H9 (cell line): ENCODE results near the gene CWC27. TPM values are rescaled to one million over a fixed set of nuclear protein-coding genes. Genes with fewer than 3 reads are reported as not detected.

Source experiments
- DNase-seq: peaks from one replicate; pipeline ENCODE4 v3.0.0-alpha.2; 2017
- H2AFZ ChIP-seq: one replicate; pipeline ENCODE4 v1.6.1; 2013; ENCODE audit warnings: mild to moderate bottlenecking, low read length, control low read depth, moderate library complexity
- H2AK5ac ChIP-seq: 2 replicates; pipeline ENCODE4 v1.6.1; 2013; ENCODE audit warnings: low read length, control low read depth, mixed read lengths; ENCODE audit not compliant: insufficient read length
- H2BK120ac ChIP-seq: one replicate; pipeline ENCODE4 v1.6.1; 2013; ENCODE audit warnings: low read depth, mild to moderate bottlenecking, low read length, control low read depth, inconsistent platforms; ENCODE audit not compliant: poor library complexity, severe bottlenecking
- H2BK12ac ChIP-seq: 2 replicates; pipeline ENCODE4 v1.6.1; 2013; ENCODE audit warnings: low read length, control low read depth, mixed read lengths, low read depth; ENCODE audit not compliant: insufficient read length
- H2BK15ac ChIP-seq: 2 replicates; pipeline ENCODE4 v1.6.1; 2013; ENCODE audit warnings: low read depth, low read length, control low read depth
- H2BK20ac ChIP-seq: one replicate; pipeline ENCODE4 v1.6.1; 2013; ENCODE audit warnings: low read depth, mild to moderate bottlenecking, low read length, control low read depth, inconsistent platforms; ENCODE audit not compliant: poor library complexity, severe bottlenecking
- H2BK5ac ChIP-seq: 2 replicates; pipeline ENCODE4 v1.6.1; 2013; ENCODE audit warnings: low read length, control low read depth, mixed read lengths; ENCODE audit not compliant: insufficient read length
- H3K14ac ChIP-seq: 2 replicates; pipeline ENCODE4 v1.6.1; 2013; ENCODE audit warnings: low read length, control low read depth; ENCODE audit not compliant: insufficient read depth
- H3K18ac ChIP-seq: 2 replicates; pipeline ENCODE4 v1.6.1; 2013; ENCODE audit warnings: low read depth, mild to moderate bottlenecking, mixed read lengths, low read length, control low read depth; ENCODE audit not compliant: insufficient read length
- H3K23ac ChIP-seq: 2 replicates; pipeline ENCODE4 v1.6.1; 2013; ENCODE audit warnings: low read length, control low read depth, mixed read lengths, low read depth; ENCODE audit not compliant: insufficient read length
- H3K23me2 ChIP-seq: 2 replicates; pipeline ENCODE4 v1.6.1; 2013; ENCODE audit warnings: low read depth, mild to moderate bottlenecking, mixed read lengths, low read length, control low read depth; ENCODE audit not compliant: insufficient read length, poor library complexity, severe bottlenecking
- H3K27ac ChIP-seq: 2 replicates; pipeline ENCODE4 v1.5.1; 2013; ENCODE audit warnings: low read length, control low read depth, mixed read lengths, low read depth; ENCODE audit not compliant: insufficient read length
- H3K27me3 ChIP-seq: 2 replicates; pipeline ENCODE4 v1.6.1; 2013; ENCODE audit warnings: low read length, control low read depth, inconsistent platforms; ENCODE audit not compliant: insufficient read depth
- H3K4ac ChIP-seq: 2 replicates; pipeline ENCODE4 v1.6.1; 2013; ENCODE audit warnings: low read depth, mild to moderate bottlenecking, control low read depth, inconsistent platforms, low read length, moderate library complexity
- H3K4me1 ChIP-seq: 2 replicates; pipeline ENCODE4 v1.6.1; 2013; ENCODE audit warnings: low read length, control low read depth, inconsistent platforms; ENCODE audit not compliant: insufficient read depth
- H3K4me2 ChIP-seq: 2 replicates; pipeline ENCODE4 v1.6.1; 2013; ENCODE audit warnings: low read length, control low read depth, mixed read lengths; ENCODE audit not compliant: insufficient read length, insufficient read depth
- H3K56ac ChIP-seq: 2 replicates; pipeline ENCODE4 v1.6.1; 2013; ENCODE audit warnings: low read depth, mild to moderate bottlenecking, mixed read lengths, low read length, control low read depth; ENCODE audit not compliant: insufficient read length
- H3K79me1 ChIP-seq: 2 replicates; pipeline ENCODE4 v1.6.1; 2013; ENCODE audit warnings: low read depth, mild to moderate bottlenecking, moderate library complexity, low read length, control low read depth, inconsistent platforms; ENCODE audit not compliant: insufficient read depth, poor library complexity, severe bottlenecking
- H3K79me2 ChIP-seq: 2 replicates; pipeline ENCODE4 v1.6.1; 2013; ENCODE audit warnings: low read length, control low read depth, inconsistent platforms; ENCODE audit not compliant: insufficient read depth
- H3K9ac ChIP-seq: 2 replicates; pipeline ENCODE4 v1.6.1; 2013; ENCODE audit warnings: low read length, control low read depth, mixed read lengths; ENCODE audit not compliant: insufficient read length; ENCODE audit errors: extremely low read depth
- H3K9me3 ChIP-seq: one replicate; pipeline ENCODE4 v1.6.1; 2013; ENCODE audit warnings: low read depth, low read length, inconsistent platforms; ENCODE audit not compliant: control insufficient read depth
- H3T11ph ChIP-seq: one replicate; pipeline ENCODE4 v1.6.1; 2013; ENCODE audit warnings: mild to moderate bottlenecking, low read length, control low read depth, inconsistent platforms
- H4K20me1 ChIP-seq: one replicate; pipeline ENCODE4 v1.6.1; 2013; ENCODE audit not compliant: control insufficient read depth, insufficient read length, insufficient read depth
- H4K5ac ChIP-seq: 2 replicates; pipeline ENCODE4 v1.6.1; 2013; ENCODE audit warnings: low read depth, mild to moderate bottlenecking, mixed read lengths, low read length, control low read depth; ENCODE audit not compliant: insufficient read length
- H4K8ac ChIP-seq: replicated peaks from 2 replicates; pipeline ENCODE4 v1.6.1; 2013; ENCODE audit warnings: low read length, control low read depth, mixed read lengths, low read depth; ENCODE audit not compliant: insufficient read length
- H4K91ac ChIP-seq: 2 replicates; pipeline ENCODE4 v1.6.1; 2013; ENCODE audit warnings: low read depth, mild to moderate bottlenecking, moderate library complexity, mixed read lengths, low read length, control low read depth; ENCODE audit not compliant: insufficient read length
- H3K27ac Mint-ChIP-seq, 3 experiments: 2 replicates in 2 of 3; 3 replicates in 1 of 3; pipeline ENCODE4 v1.8.0; 2020 to 2021; ENCODE audit warnings: mixed read lengths in 3 of 3, mild to moderate bottlenecking in 1 of 3, moderate library complexity in 1 of 3
- H3K27me3 Mint-ChIP-seq: 2 replicates; pipeline ENCODE4 v1.8.0; 2021; ENCODE audit warnings: low read depth, mild to moderate bottlenecking, moderate library complexity, mixed read lengths
- H3K36me3 Mint-ChIP-seq, 3 experiments: 2 replicates in 2 of 3; 3 replicates in 1 of 3; pipeline ENCODE4 v1.8.0; 2020 to 2021; ENCODE audit warnings: low read depth in 3 of 3, mixed read lengths in 3 of 3; ENCODE audit not compliant: insufficient read depth in 1 of 3
- H3K4me1 Mint-ChIP-seq, 2 experiments: 2 replicates each; pipeline ENCODE4 v1.8.0; 2020; ENCODE audit warnings: mixed read lengths in 2 of 2
- H3K4me3 Mint-ChIP-seq, 2 experiments: 2 replicates in 1 of 2; 3 replicates in 1 of 2; pipeline ENCODE4 v1.8.0; 2020 to 2021; ENCODE audit warnings: mild to moderate bottlenecking in 2 of 2, mixed read lengths in 2 of 2, moderate library complexity in 1 of 2
- H3K9me3 Mint-ChIP-seq, 2 experiments: 2 replicates in 1 of 2; 3 replicates in 1 of 2; pipeline ENCODE4 v1.8.0; 2020; ENCODE audit warnings: mild to moderate bottlenecking in 2 of 2, mixed read lengths in 2 of 2, moderate library complexity in 1 of 2
- CTCF ChIP-seq: fragments of 200-600 bp; sonication (generic); conservative IDR thresholded peaks from 3 replicates; pipeline ENCODE4 v1.8.0; 2021; ENCODE audit warnings: antibody characterized with exemption, mild to moderate bottlenecking
- WGBS: extraction: QIAGEN DNeasy Blood & Tissue Kit; methylation state at CpG from one replicate; pipeline ENCODE4 v1.1.7; 2013; ENCODE audit warnings: missing lambda C conversion rate, low lambda C conversion rate, mixed read lengths; ENCODE audit not compliant: insufficient read length; ENCODE audit errors: extremely low coverage; 5-methylcytosine and 5-hydroxymethylcytosine counted together
- total RNA-seq: library from RNA; stranded (reverse); gene quantifications from 2 replicates; pipeline ENCODE4 v1.2.1, GENCODE V29; 2021

The CWC27 gene
- total RNA-seq, 1 experiment from 2014 or later, result 41.9 TPM

DNA sequence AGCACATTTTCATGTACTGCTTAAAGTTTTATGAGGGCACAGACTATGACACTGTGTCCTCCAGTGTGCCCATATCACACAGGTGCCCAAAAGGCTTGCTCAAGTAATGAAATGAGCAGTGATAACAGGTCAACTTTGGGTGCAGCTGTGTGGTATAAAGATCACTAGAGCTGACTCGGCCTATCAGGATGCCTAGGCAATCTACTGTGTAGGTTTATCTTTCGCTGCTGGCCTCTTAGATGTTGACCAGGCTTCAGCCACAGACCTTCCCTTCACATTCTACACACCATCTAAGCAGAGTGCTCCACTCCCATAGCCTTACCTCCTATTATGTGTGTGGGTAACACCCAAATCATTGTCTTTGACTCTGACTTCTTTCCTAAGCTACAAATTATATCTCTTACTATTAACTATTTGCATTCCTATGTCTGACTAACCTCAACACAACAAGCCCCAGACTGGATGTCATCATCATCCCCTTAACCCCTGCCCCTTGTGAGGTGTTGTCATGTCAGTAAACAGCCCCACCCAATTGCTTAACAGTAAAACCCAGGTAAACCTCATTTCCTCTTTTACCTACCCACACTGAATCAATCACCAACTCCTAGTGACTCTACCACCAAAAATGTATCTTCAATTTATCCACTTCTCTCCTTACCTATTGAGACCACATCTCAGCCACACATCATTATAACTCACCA, 2.8 kb upstream of the CWC27 start:
- no peak overlapping the region for H3K23ac ChIP-seq
- H2AK5ac ChIP-seq, result no peak overlapping the region
- H2BK5ac ChIP-seq, result no peak overlapping the region
- H3K27me3 ChIP-seq, result no peaks in the 10 kb centered on the region
- no peak for DNase-seq
- WGBS, result no CpG with 5 or more reads among the region's 2 CpGs
- no peak overlapping the region for H2BK12ac ChIP-seq
- peak overlapping the region in 1 of 2 experiments; percentile 17; a peak in 2 of 5 replicates for H3K4me3 Mint-ChIP-seq
- no peak for TF ChIP-seq CTCF
- H4K91ac ChIP-seq, result no peak overlapping the region
- H3K27me3 Mint-ChIP-seq, result no peaks in the 10 kb centered on the region
- no peak overlapping the region for H4K5ac ChIP-seq
- peaks cover 26 to 32% of the 10 kb centered on the region in 2 experiments for H3K4me1 Mint-ChIP-seq
- H3K79me2 ChIP-seq, result peaks cover 22% of the 10 kb centered on the region; the same call in 1 of the 2 replicates
- no peak overlapping the region for H3K4me2 ChIP-seq
- H3K27ac ChIP-seq, result no peak overlapping the region
- H3K9ac ChIP-seq, result no peak overlapping the region
- no peak overlapping the region for H3T11ph ChIP-seq
- H3K4me1 ChIP-seq, result no peaks in the 10 kb centered on the region
- H4K8ac ChIP-seq, result no peak overlapping the region
- no peaks in the 10 kb centered on the region; a peak in 1 of 5 replicates for H3K9me3 Mint-ChIP-seq
- no peak overlapping the region for H3K14ac ChIP-seq
- H4K20me1 ChIP-seq, result no peaks in the 10 kb centered on the region
- no peak overlapping the region for H2BK15ac ChIP-seq
- H3K27ac Mint-ChIP-seq, result peak overlapping the region in 1 of 3 experiments; percentile 42; a peak in 3 of 7 replicates
- H2BK120ac ChIP-seq, result no peak overlapping the region
- no peak overlapping the region for H3K18ac ChIP-seq
- no peaks in the 10 kb centered on the region for H3K9me3 ChIP-seq
- no peak overlapping the region for H3K4ac ChIP-seq
- peaks cover 7 to 32% (median 26%) of the 10 kb centered on the region in 3 experiments; a peak in 5 of 7 replicates for H3K36me3 Mint-ChIP-seq
- peaks cover 4% of the 10 kb centered on the region for H3K23me2 ChIP-seq
- peaks cover 10% of the 10 kb centered on the region for H3K79me1 ChIP-seq
- no peak overlapping the region for H2BK20ac ChIP-seq
- no peak overlapping the region for H2AFZ ChIP-seq
- H3K56ac ChIP-seq, result no peak overlapping the region
